Measurements from ENCODE around the gene TMC7.
"Not testable (repeated sequence)": the region's sequence is repeated elsewhere in the genome, so short reads cannot be mapped to it uniquely, and the experiment has no call there.

DNA sequence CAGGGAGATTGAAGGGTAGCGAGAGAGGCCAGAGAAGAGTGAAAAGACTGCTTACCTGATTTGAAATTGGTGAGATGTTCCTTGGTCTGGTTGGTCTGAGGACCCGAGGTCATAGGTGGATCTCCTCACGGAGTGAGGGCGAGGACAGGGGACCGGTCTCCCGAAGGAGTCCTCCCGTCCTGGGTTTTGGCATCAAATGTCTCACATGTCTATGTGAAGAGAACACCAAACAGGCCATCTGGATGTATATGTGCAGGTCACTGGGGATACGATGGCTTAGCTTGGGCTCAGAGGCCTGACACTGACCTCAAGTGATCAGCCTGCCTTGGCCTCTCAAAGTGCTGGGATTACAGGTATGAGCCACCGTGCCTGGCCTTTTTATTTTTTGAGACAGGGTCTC lies 13.3 kb downstream of the TMC7 start:
- TF ChIP-seq, protein P1, sequence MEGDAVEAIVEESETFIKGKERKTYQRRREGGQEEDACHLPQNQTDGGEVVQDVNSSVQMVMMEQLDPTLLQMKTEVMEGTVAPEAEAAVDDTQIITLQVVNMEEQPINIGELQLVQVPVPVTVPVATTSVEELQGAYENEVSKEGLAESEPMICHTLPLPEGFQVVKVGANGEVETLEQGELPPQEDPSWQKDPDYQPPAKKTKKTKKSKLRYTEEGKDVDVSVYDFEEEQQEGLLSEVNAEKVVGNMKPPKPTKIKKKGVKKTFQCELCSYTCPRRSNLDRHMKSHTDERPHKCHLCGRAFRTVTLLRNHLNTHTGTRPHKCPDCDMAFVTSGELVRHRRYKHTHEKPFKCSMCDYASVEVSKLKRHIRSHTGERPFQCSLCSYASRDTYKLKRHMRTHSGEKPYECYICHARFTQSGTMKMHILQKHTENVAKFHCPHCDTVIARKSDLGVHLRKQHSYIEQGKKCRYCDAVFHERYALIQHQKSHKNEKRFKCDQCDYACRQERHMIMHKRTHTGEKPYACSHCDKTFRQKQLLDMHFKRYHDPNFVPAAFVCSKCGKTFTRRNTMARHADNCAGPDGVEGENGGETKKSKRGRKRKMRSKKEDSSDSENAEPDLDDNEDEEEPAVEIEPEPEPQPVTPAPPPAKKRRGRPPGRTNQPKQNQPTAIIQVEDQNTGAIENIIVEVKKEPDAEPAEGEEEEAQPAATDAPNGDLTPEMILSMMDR (IDR thresholded peaks at IDR 0.05): not testable (repeated sequence)
- not testable (repeated sequence) for TF ChIP-seq EP300, POLR2A (IDR thresholded peaks at IDR 0.05)

All from ovary (tissue), 3 donors.